HEK293T (cell line): ENCODE measurements around the gene EEF1B2.

Source experiments
- CTCF ChIA-PET: fragments of 350-600 bp; formaldehyde crosslinking; extraction: SDS; loops from one replicate; lab custom pipeline; 2021; ENCODE audit warnings: antibody characterized with exemption, inconsistent platforms; lab: Yijun Ruan, JAX
- POLR2A ChIA-PET: fragments of 350-600 bp; formaldehyde crosslinking; extraction: SDS; loops from one replicate; lab custom pipeline; 2020; ENCODE audit warnings: antibody characterized with exemption, inconsistent platforms; lab: Yijun Ruan, JAX
- DNase-seq: peaks from one replicate; pipeline ENCODE4 v3.0.0; 2012; ENCODE audit warnings: mixed read lengths; ENCODE audit errors: extremely low spot score
- ARNT ChIP-seq: fragments of 450-650 bp; IDR thresholded peaks from 2 replicates; pipeline ENCODE4 v1.6.1; 2017; ENCODE audit warnings: mild to moderate bottlenecking
- BHLHE40 ChIP-seq: fragments of 450-650 bp; IDR thresholded peaks from 2 replicates; pipeline ENCODE4 v1.6.1; 2016; ENCODE audit warnings: mild to moderate bottlenecking, moderate library complexity, borderline replicate concordance
- CTBP1 ChIP-seq: fragments of 450-650 bp; IDR thresholded peaks from 2 replicates; pipeline ENCODE4 v1.6.1; 2016; ENCODE audit warnings: borderline replicate concordance
- ELF4 ChIP-seq: fragments of 450-650 bp; IDR thresholded peaks from 2 replicates; pipeline ENCODE4 v1.6.1; 2017; ENCODE audit warnings: antibody characterized with exemption
- FOXA1 ChIP-seq: fragments of 450-650 bp; IDR thresholded peaks from 2 replicates; pipeline ENCODE4 v1.6.1; 2016; ENCODE audit warnings: mild to moderate bottlenecking
- FOXK2 ChIP-seq: fragments of 450-650 bp; IDR thresholded peaks from 2 replicates; pipeline ENCODE4 v1.6.1; 2016; ENCODE audit warnings: mild to moderate bottlenecking
- FOXM1 ChIP-seq: fragments of 450-650 bp; IDR thresholded peaks from 2 replicates; pipeline ENCODE4 v1.6.1; 2017; ENCODE audit warnings: mild to moderate bottlenecking, borderline replicate concordance
- HDGF ChIP-seq: fragments of 450-650 bp; IDR thresholded peaks from 2 replicates; pipeline ENCODE4 v1.6.1; 2017; ENCODE audit warnings: antibody characterized with exemption, borderline replicate concordance
- L3MBTL2 ChIP-seq: fragments of 450-650 bp; conservative IDR thresholded peaks from 2 replicates; pipeline ENCODE4 v1.6.1; 2016; ENCODE audit warnings: mild to moderate bottlenecking
- LEF1 ChIP-seq: fragments of 450-650 bp; IDR thresholded peaks from 2 replicates; pipeline ENCODE4 v1.6.1; 2017; ENCODE audit warnings: mild to moderate bottlenecking, borderline replicate concordance
- NFRKB ChIP-seq: fragments of 450-650 bp; IDR thresholded peaks from 2 replicates; pipeline ENCODE4 v1.6.1; 2016; ENCODE audit warnings: mild to moderate bottlenecking, moderate library complexity
- SP1 ChIP-seq: fragments of 450-650 bp; IDR thresholded peaks from 2 replicates; pipeline ENCODE4 v1.6.1; 2017
- SUZ12 ChIP-seq: fragments of 450-650 bp; IDR thresholded peaks from 2 replicates; pipeline ENCODE4 v1.6.1; 2016; ENCODE audit warnings: mild to moderate bottlenecking
- TARDBP ChIP-seq: fragments of 450-650 bp; IDR thresholded peaks from 2 replicates; pipeline ENCODE4 v1.6.1; 2016
- ZNF384 ChIP-seq: fragments of 450-650 bp; IDR thresholded peaks from 2 replicates; pipeline ENCODE4 v1.6.1; 2016
- TF ChIP-seq, protein P1 (sequence below): fragments of 450-650 bp; IDR thresholded peaks from 2 replicates; pipeline ENCODE4 v1.6.1; 2016

Gene EEF1B2

DNA sequence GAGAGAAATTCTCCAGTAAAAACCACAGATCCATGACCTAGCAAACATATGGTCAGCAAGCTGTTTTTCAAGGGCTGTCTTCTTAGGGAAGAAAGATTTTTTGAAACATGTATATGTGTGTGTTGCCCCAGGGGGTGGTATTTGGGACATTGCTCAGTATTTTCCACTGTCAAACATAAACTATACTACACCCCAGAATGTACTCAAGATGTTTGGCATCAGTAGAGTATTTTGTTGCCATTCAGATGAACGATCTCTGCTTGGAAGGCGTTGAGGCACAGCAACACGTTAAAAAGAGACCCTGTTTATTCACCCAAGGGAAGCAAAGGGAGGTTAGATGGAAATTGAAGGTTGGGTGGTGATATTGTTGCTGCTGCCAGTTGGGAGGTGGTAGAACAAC is 30.0 kb downstream of the EEF1B2 start:
- ChIA-PET POLR2A (no interaction called here), CTCF (no interaction called here)
- no peak for DNase-seq
- TF ChIP-seq LEF1 (no peak), HDGF (no peak), L3MBTL2 (no peak), ELF4 (no peak), ARNT (no peak), FOXM1 (no peak), FOXK2 (no peak)
- TF ChIP-seq, protein P1, sequence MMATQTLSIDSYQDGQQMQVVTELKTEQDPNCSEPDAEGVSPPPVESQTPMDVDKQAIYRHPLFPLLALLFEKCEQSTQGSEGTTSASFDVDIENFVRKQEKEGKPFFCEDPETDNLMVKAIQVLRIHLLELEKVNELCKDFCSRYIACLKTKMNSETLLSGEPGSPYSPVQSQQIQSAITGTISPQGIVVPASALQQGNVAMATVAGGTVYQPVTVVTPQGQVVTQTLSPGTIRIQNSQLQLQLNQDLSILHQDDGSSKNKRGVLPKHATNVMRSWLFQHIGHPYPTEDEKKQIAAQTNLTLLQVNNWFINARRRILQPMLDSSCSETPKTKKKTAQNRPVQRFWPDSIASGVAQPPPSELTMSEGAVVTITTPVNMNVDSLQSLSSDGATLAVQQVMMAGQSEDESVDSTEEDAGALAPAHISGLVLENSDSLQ, result no peak

DNA sequence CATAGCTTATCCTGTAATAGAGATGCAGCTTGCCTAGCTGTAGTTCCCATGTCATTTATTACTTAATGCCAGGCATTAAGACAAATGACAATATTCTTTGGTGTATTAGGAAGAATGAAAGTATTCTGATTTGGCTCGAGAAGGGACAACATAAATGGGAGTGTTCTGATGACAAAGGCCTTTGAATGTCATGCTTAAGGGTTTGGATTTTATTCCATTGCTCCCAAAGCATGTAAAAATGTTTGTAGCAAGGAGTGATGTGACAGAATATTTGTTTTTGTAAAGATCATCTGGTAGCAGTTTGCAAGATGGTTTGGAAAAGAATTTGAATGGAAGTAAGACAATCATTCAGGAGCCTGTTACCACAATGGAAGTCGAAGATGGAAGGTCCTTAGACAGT is 30.4 kb downstream of the EEF1B2 start:
- POLR2A ChIA-PET, result no interaction called here
- no peak for DNase-seq
- CTCF ChIA-PET, result no interaction called here
- TF ChIP-seq FOXM1 (no peak), ARNT (no peak), CTBP1 (no peak), FOXA1 (no peak), L3MBTL2 (no peak), BHLHE40 (no peak), SUZ12 (no peak), NFRKB (no peak), ELF4 (no peak), FOXK2 (no peak), SP1 (no peak), TARDBP (no peak), HDGF (no peak), ZNF384 (no peak), LEF1 (no peak)
- TF ChIP-seq, protein P1, result no peak

DNA sequence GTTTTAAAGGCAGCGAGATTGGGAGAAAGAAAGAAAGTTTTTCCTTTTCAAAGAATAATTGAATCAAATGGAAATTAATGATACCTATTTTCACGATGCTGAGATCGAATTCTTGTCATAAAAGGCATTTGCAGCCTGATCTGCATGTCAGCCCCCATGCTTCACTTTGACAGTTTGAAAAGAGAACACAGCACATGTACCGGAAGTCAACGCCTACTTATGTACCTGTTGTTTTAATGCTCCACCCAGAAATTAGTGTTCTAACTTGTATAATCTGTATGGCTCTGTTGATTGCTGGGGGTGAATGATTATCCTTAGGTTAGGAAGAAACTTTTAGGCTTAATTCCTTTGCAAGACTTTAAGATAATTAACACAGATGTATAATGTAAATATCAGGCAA is 31.0 kb downstream of the EEF1B2 start:
- POLR2A ChIA-PET, result no interaction called here

DNA sequence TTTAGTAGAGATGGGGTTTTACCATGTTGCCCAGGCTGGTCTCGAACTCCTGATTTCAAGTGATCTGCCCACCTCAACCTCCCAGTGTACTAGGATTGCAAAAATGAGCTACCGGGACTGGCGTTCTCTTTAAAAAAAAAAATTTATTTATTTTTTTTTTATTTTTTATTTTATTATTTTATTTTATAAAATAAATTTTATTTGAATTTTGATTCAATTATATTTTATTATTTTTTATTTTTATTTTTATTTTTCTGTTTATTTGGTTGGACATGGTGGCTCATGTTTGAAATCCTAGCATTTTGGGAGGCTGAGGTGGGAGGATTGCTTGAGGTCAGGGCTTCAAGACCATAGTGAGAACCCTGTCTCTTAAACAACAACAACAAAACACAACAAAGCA is 32.5 kb downstream of the EEF1B2 start:
- ChIA-PET POLR2A (no interaction called here), CTCF (no interaction called here)
- TF ChIP-seq ZNF384 (no peak), NFRKB (no peak), FOXK2 (no peak), ARNT (no peak), FOXM1 (no peak), FOXA1 (no peak), CTBP1 (no peak), BHLHE40 (no peak), L3MBTL2 (no peak), SP1 (no peak), TARDBP (no peak), SUZ12 (no peak), LEF1 (no peak), ELF4 (no peak), HDGF (no peak)
- TF ChIP-seq, protein P1, result no peak
- no peak for DNase-seq

More for the DNA sequence above, 31.0 kb downstream of the EEF1B2 start:
- DNase-seq, result no peak
- CTCF ChIA-PET, result no interaction called here
- TF ChIP-seq BHLHE40, result no peak
- TF ChIP-seq, protein P1, result no peak
- TF ChIP-seq SUZ12, result no peak
- TF ChIP-seq TARDBP, result no peak
- no peak for TF ChIP-seq NFRKB
- no peak for TF ChIP-seq HDGF
- no peak for TF ChIP-seq ZNF384
- no peak for TF ChIP-seq LEF1
- TF ChIP-seq SP1, result no peak
- no peak for TF ChIP-seq ELF4
- TF ChIP-seq FOXA1, result no peak
- TF ChIP-seq FOXM1, result no peak
- TF ChIP-seq L3MBTL2, result no peak
- TF ChIP-seq ARNT, result no peak

DNA sequence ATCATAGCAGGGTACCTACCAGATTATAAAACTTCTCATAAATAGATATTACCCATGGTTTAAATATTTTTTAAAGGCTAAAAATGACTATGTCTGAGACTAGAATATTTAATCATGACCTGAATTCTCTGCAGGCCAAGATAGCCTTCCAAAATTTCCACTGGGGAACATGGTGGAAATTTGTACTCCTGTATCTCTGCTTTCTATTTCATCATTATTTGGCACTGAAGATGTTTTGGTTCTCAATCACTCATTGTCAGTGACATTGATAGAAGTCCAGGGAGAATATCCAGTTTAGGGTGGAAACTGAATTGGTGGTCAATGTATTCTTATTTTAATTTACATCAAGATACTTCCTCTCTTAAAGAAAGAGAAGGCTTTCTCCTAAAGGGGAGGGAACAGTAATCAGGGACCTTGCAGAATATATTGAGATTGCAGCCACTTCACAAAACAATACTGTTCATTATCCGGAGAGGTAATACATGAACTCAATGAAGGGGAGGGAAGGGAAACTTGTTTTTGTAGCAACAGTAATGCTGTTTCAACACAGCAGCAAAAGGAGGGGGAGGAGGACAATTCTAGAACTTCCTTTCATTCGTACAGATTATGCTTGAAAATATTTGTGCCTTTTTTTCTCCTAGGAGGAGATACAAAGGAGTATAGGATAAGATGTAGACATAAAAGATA is 34.1 kb downstream of the EEF1B2 start:
- TF ChIP-seq FOXA1 (no peak), ARNT (no peak), ELF4 (no peak), BHLHE40 (no peak), FOXK2 (no peak), L3MBTL2 (no peak), ZNF384 (no peak), LEF1 (no peak), FOXM1 (no peak), SP1 (no peak), TARDBP (no peak), NFRKB (no peak)
- TF ChIP-seq, protein P1, result no peak
- POLR2A ChIA-PET, result no interaction called here
- DNase-seq, result no peak
- CTCF ChIA-PET, result no interaction called here
